GM12878 (cell line): ENCODE measurements around the gene SNAPC2. TPM values are rescaled to one million over a fixed set of nuclear protein-coding genes. Genes with fewer than 3 reads are reported as not detected.
"Not testable (repeated sequence)": the region's sequence is repeated elsewhere in the genome, so short reads cannot be mapped to it uniquely, and the experiment has no call there.

Experiments used
- ATAC-seq: fragments of 200-7000 bp; cut with Tn5 transposase; 3 replicates; pipeline ENCODE4 v1.9.1; 2020; ENCODE audit warnings: mild to moderate bottlenecking, moderate library complexity
- BruUV-seq: library from RNA; stranded (reverse); fragments of 400-500 nt; replicated peaks from 2 replicates; lab custom pipeline; 2021; lab: Mats Ljungman, UMichigan
- CTCF ChIA-PET: fragments of 300-600 bp; sonication (Branson Sonifier 250); formaldehyde crosslinking; extraction: SDS; loops from one replicate; lab custom pipeline; 2021; ENCODE audit warnings: inconsistent platforms; lab: Yijun Ruan, JAX
- POLR2A ChIA-PET: fragments of 350-600 bp; formaldehyde crosslinking; extraction: SDS; loops from one replicate; lab custom pipeline; 2021; ENCODE audit warnings: inconsistent platforms; lab: Charles Lee
- RAD21 ChIA-PET: fragments of 300-600 bp; sonication (Branson Sonifier 250); formaldehyde crosslinking; loops from one replicate; lab custom pipeline; 2023; ENCODE audit warnings: antibody characterized with exemption; ENCODE audit not compliant: unreplicated experiment; lab: Charles Lee
- SMC1A ChIA-PET: fragments of 300-600 bp; sonication (Branson Sonifier 250); formaldehyde crosslinking; loops from one replicate; lab custom pipeline; 2023; ENCODE audit not compliant: unreplicated experiment, uncharacterized antibody; lab: Charles Lee
- DNase-seq: peaks from one replicate; pipeline ENCODE4 v3.0.0-alpha.2; 2011; ENCODE audit warnings: low read depth, low spot score
- FAIRE-seq: peaks from 3 replicates; lab custom pipeline; 2011; peaks lifted over from hg19 to GRCh38; lab: Jason Lieb, UNC
- H2AFZ ChIP-seq: 2 replicates; pipeline ENCODE4 v1.6.0; 2011; ENCODE audit warnings: low read depth, low read length, control low read depth; ENCODE audit not compliant: control insufficient read depth
- H3K27ac ChIP-seq: 2 replicates; pipeline ENCODE4 v1.5.1; 2011; ENCODE audit warnings: control low read depth; ENCODE audit not compliant: control insufficient read depth, insufficient read depth
- H3K27me3 ChIP-seq, 2 experiments: replicated peaks in 1 of 2; 2 replicates each; pipeline versions ENCODE4 v1.6.0 to v1.6.1; 2011; ENCODE audit warnings: low read length in 1 of 2; ENCODE audit not compliant: control insufficient read depth in 2 of 2, insufficient read depth in 2 of 2
- H3K36me3 ChIP-seq, 2 experiments: 2 replicates each; pipeline ENCODE4 v1.5.1; 2011; ENCODE audit warnings: low read length in 1 of 2; ENCODE audit not compliant: control insufficient read depth in 2 of 2, insufficient read depth in 2 of 2
- H3K4me1 ChIP-seq: 2 replicates; pipeline ENCODE4 v1.6.1; 2011; ENCODE audit warnings: mild to moderate bottlenecking, low read length, moderate library complexity, mixed read lengths; ENCODE audit not compliant: control insufficient read depth, insufficient read depth
- H3K4me2 ChIP-seq: 2 replicates; pipeline ENCODE4 v1.6.0; 2011; ENCODE audit warnings: control low read depth; ENCODE audit not compliant: control insufficient read depth, insufficient read depth
- H3K4me3 ChIP-seq: fragments of 200-600 bp; sonication (generic); 2 replicates; pipeline ENCODE4 v1.5.1; 2016
- H3K79me2 ChIP-seq: 2 replicates; pipeline ENCODE4 v1.6.0; 2011; ENCODE audit warnings: low read length; ENCODE audit not compliant: control insufficient read depth, insufficient read depth
- H3K9ac ChIP-seq: 2 replicates; pipeline ENCODE4 v1.8.0; 2011; ENCODE audit warnings: low read length, control low read depth, mixed read lengths; ENCODE audit not compliant: control insufficient read depth, insufficient read depth
- H3K9me3 ChIP-seq: replicated peaks from 3 replicates; pipeline ENCODE4 v1.5.1; 2011; ENCODE audit warnings: mild to moderate bottlenecking, low read length; ENCODE audit not compliant: control insufficient read depth, insufficient read depth
- H4K20me1 ChIP-seq: 2 replicates; pipeline ENCODE4 v1.6.0; 2011; ENCODE audit not compliant: control insufficient read depth, insufficient read depth
- SIX5 ChIP-seq: IDR thresholded peaks from 2 replicates; pipeline ENCODE4 v1.6.1; 2011; ENCODE audit warnings: mild to moderate bottlenecking, low read depth, low read length, moderate library complexity; ENCODE audit not compliant: severe bottlenecking
- YY1 ChIP-seq: IDR thresholded peaks from 2 replicates; pipeline ENCODE4 v1.6.1; 2011; ENCODE audit warnings: low read depth, mild to moderate bottlenecking, low read length
- WGBS: methylation state at CpG from one replicate; pipeline ENCODE4 v1.1.6; 2016; ENCODE audit warnings: low lambda C conversion rate; ENCODE audit not compliant: insufficient replicate concordance, insufficient coverage; ENCODE audit errors: missing lambda C conversion rate; 5-methylcytosine and 5-hydroxymethylcytosine counted together
- in situ Hi-C: fragments of 300-500 bp; cut with MboI; formaldehyde crosslinking; loops from 9 replicates; pipeline ENCODE4 v1.14.3; 2018; ENCODE audit warnings: mixed read lengths
- intact Hi-C: fragments of 100-400 bp; cut with micrococcal nuclease; formaldehyde crosslinking; loops from one replicate; pipeline ENCODE4 v1.14.2; 2022; ENCODE audit not compliant: unreplicated experiment
- polyA plus RNA-seq, 11 experiments: library from polyadenylated mRNA; depleted of rRNA in 4 of 11; unstranded in 6 of 11; stranded (reverse) in 5 of 11; fragments of >200 nt; fragmentation: Nextera tagmentation in 4 of 11; fragmentation: Illumina TruSeq in 1 of 11; extraction: Ambion mirVana in 4 of 11; extraction: Trizol in 1 of 11; gene quantifications; 1 replicate in 1 of 11; 2 replicates in 10 of 11; pipeline versions ENCODE4 v1.2.1 to v1.2.3, GENCODE V29; 2011 to 2016; ENCODE audit warnings: inconsistent platforms in 2 of 11, missing spikeins in 2 of 11, low read depth in 1 of 11
- total RNA-seq, 4 experiments: library from RNA; depleted of rRNA in 3 of 4; stranded (reverse); fragments of >200 nt in 3 of 4; fragmentation: Illumina TruSeq in 1 of 4; extraction: Trizol in 1 of 4; gene quantifications; 2 replicates each; pipeline versions ENCODE4 v1.2.1 to v1.2.3, GENCODE V29; 2013 to 2021
- TF ChIP-seq, protein P1 (sequence below): fragments of 150-350 bp; IDR thresholded peaks from 2 replicates; pipeline ENCODE4 v1.6.1; 2016; ENCODE audit warnings: low read depth, low read length

Gene SNAPC2
- total and polyA plus RNA-seq, 10 of the 15 experiments (the other 5 are each of a cell fraction or from before 2014, with no cell fraction given): 0.19 to 20.8 (median 12.6) TPM

- ChIA-PET POLR2A (interaction anchor here (0.7 kb wide), 1 partner anchor 368 kb away, joined by 5 read pairs; no protein-coding TSS in a partner anchor), CTCF (no interaction called here), RAD21 (interaction anchor here (0.7 kb wide), 1 partner anchor 11 kb away, joined by 3 read pairs; no protein-coding TSS in a partner anchor), SMC1A (no interaction called here)
- Histone ChIP-seq H3K4me2 (no peak overlapping the region), H2AFZ (no peak overlapping the region), H3K4me3 (no peak overlapping the region), H3K27me3 (no peaks in the 10 kb centered on the region), H3K36me3 (peaks cover 0 to 5% of the 10 kb centered on the region in 2 experiments; a peak in 2 of 4 replicates), H3K4me1 (no peaks in the 10 kb centered on the region), H3K79me2 (no peaks in the 10 kb centered on the region), H3K9me3 (no peaks in the 10 kb centered on the region), H4K20me1 (no peaks in the 10 kb centered on the region), H3K27ac (no peak overlapping the region), H3K9ac (no peak overlapping the region)
- no peak for TF ChIP-seq SIX5
- TF ChIP-seq, protein P1, sequence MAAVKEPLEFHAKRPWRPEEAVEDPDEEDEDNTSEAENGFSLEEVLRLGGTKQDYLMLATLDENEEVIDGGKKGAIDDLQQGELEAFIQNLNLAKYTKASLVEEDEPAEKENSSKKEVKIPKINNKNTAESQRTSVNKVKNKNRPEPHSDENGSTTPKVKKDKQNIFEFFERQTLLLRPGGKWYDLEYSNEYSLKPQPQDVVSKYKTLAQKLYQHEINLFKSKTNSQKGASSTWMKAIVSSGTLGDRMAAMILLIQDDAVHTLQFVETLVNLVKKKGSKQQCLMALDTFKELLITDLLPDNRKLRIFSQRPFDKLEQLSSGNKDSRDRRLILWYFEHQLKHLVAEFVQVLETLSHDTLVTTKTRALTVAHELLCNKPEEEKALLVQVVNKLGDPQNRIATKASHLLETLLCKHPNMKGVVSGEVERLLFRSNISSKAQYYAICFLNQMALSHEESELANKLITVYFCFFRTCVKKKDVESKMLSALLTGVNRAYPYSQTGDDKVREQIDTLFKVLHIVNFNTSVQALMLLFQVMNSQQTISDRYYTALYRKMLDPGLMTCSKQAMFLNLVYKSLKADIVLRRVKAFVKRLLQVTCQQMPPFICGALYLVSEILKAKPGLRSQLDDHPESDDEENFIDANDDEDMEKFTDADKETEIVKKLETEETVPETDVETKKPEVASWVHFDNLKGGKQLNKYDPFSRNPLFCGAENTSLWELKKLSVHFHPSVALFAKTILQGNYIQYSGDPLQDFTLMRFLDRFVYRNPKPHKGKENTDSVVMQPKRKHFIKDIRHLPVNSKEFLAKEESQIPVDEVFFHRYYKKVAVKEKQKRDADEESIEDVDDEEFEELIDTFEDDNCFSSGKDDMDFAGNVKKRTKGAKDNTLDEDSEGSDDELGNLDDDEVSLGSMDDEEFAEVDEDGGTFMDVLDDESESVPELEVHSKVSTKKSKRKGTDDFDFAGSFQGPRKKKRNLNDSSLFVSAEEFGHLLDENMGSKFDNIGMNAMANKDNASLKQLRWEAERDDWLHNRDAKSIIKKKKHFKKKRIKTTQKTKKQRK: no peak
- ATAC-seq (no peak), FAIRE-seq (no peak), DNase-seq (no peak)
- in situ Hi-C loops: no loop called here
- BruUV-seq: no TSS peak
- 89% methylated on average over 11 of the region's 11 CpGs for WGBS
- intact Hi-C loops: no loop called here
These were observed 35.6 kb downstream of the SNAPC2 start for GRCh38 chr19:7955696-7956095.

DNA sequence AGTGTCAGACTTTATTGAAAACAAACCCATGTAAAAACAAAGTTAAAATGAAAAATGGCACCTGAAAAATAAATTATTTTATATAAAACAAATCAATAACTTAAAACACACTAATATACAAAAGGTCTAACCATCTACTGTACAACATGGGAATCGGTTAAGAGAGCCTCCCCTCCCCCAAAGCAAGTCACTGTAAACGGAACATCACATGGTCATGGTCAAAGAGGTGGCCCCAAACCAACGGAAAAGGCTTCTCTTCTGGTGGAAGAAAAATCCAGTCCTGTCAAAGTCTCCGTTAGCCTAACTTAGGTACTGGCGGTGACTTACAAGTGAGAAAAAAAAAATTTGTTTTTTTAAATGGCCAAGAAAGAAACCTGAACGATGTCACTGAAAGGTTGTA lies 39.1 kb downstream of the SNAPC2 start:
- ChIA-PET RAD21 (no interaction called here), SMC1A (no interaction called here), CTCF (interaction anchor here (0.9 to 3.3 kb wide), 4 partner anchors 8 to 43 kb away, joined by 3 to 16 read pairs (median 4); partner anchors contain the start of gene TIMM44), POLR2A (interaction anchor here (0.6 kb wide), 1 partner anchor 10 kb away, joined by 3 read pairs; no protein-coding TSS in a partner anchor)
- H3K4me1 ChIP-seq: no peaks in the 10 kb centered on the region
- H3K4me2 ChIP-seq: no peak overlapping the region
- TF ChIP-seq YY1: no peak
- WGBS: 90% methylated on average over 6 of the region's 6 CpGs
- intact Hi-C loops (no loop called here), in situ Hi-C loops (no loop called here)
- ATAC-seq (no peak), DNase-seq (no peak), FAIRE-seq (no peak)
- H3K27ac ChIP-seq: no peak overlapping the region
- no peaks in the 10 kb centered on the region for H3K9me3 ChIP-seq
- H3K79me2 ChIP-seq: no peaks in the 10 kb centered on the region
- H3K9ac ChIP-seq: no peak overlapping the region
- H3K27me3 ChIP-seq: no peaks in the 10 kb centered on the region
- H2AFZ ChIP-seq: no peak overlapping the region
- H4K20me1 ChIP-seq: no peaks in the 10 kb centered on the region
- H3K4me3 ChIP-seq: no peak overlapping the region
- peaks cover 10 to 12% of the 10 kb centered on the region in 2 experiments; a peak in 3 of 4 replicates for H3K36me3 ChIP-seq
- no TSS peak for BruUV-seq

GRCh38 chr19:7961082-7961481 lies 40.9 kb downstream of the SNAPC2 start:
- ATAC-seq, H2AFZ ChIP-seq, H3K4me2 ChIP-seq, in situ Hi-C loops, H3K4me3 ChIP-seq, FAIRE-seq, BruUV-seq, DNase-seq, H3K27ac ChIP-seq, SMC1A ChIA-PET, H3K9me3 ChIP-seq, H3K27me3 ChIP-seq, intact Hi-C loops, H4K20me1 ChIP-seq, H3K4me1 ChIP-seq, RAD21 ChIA-PET, H3K9ac ChIP-seq, POLR2A ChIA-PET, H3K79me2 ChIP-seq: not testable (repeated sequence)
- CTCF ChIA-PET: interaction anchor here (3.3 kb wide), 1 partner anchor 17 kb away, joined by 16 read pairs; the partner anchor contains the start of gene TIMM44
- peaks cover 13 to 17% of the 10 kb centered on the region in 2 experiments; a peak in 3 of 4 replicates for H3K36me3 ChIP-seq
- WGBS: 96% methylated on average over 4 of the region's 4 CpGs
